H9 (cell line): Measurements from ENCODE around the gene GPR137. TPM values are rescaled to one million over a fixed set of nuclear protein-coding genes. Genes with fewer than 3 reads are reported as not detected.

Source experiments
- DNase-seq: peaks from one replicate; pipeline ENCODE4 v3.0.0-alpha.2; 2017
- H2AFZ ChIP-seq: one replicate; pipeline ENCODE4 v1.6.1; 2013; ENCODE audit warnings: mild to moderate bottlenecking, low read length, control low read depth, moderate library complexity
- H2AK5ac ChIP-seq: 2 replicates; pipeline ENCODE4 v1.6.1; 2013; ENCODE audit warnings: low read length, control low read depth, mixed read lengths; ENCODE audit not compliant: insufficient read length
- H2BK120ac ChIP-seq: one replicate; pipeline ENCODE4 v1.6.1; 2013; ENCODE audit warnings: low read depth, mild to moderate bottlenecking, low read length, control low read depth, inconsistent platforms; ENCODE audit not compliant: poor library complexity, severe bottlenecking
- H2BK12ac ChIP-seq: 2 replicates; pipeline ENCODE4 v1.6.1; 2013; ENCODE audit warnings: low read length, control low read depth, mixed read lengths, low read depth; ENCODE audit not compliant: insufficient read length
- H2BK15ac ChIP-seq: 2 replicates; pipeline ENCODE4 v1.6.1; 2013; ENCODE audit warnings: low read depth, low read length, control low read depth
- H2BK20ac ChIP-seq: one replicate; pipeline ENCODE4 v1.6.1; 2013; ENCODE audit warnings: low read depth, mild to moderate bottlenecking, low read length, control low read depth, inconsistent platforms; ENCODE audit not compliant: poor library complexity, severe bottlenecking
- H2BK5ac ChIP-seq: 2 replicates; pipeline ENCODE4 v1.6.1; 2013; ENCODE audit warnings: low read length, control low read depth, mixed read lengths; ENCODE audit not compliant: insufficient read length
- H3K14ac ChIP-seq: 2 replicates; pipeline ENCODE4 v1.6.1; 2013; ENCODE audit warnings: low read length, control low read depth; ENCODE audit not compliant: insufficient read depth
- H3K18ac ChIP-seq: 2 replicates; pipeline ENCODE4 v1.6.1; 2013; ENCODE audit warnings: low read depth, mild to moderate bottlenecking, mixed read lengths, low read length, control low read depth; ENCODE audit not compliant: insufficient read length
- H3K23ac ChIP-seq: 2 replicates; pipeline ENCODE4 v1.6.1; 2013; ENCODE audit warnings: low read length, control low read depth, mixed read lengths, low read depth; ENCODE audit not compliant: insufficient read length
- H3K23me2 ChIP-seq: 2 replicates; pipeline ENCODE4 v1.6.1; 2013; ENCODE audit warnings: low read depth, mild to moderate bottlenecking, mixed read lengths, low read length, control low read depth; ENCODE audit not compliant: insufficient read length, poor library complexity, severe bottlenecking
- H3K27ac ChIP-seq: 2 replicates; pipeline ENCODE4 v1.5.1; 2013; ENCODE audit warnings: low read length, control low read depth, mixed read lengths, low read depth; ENCODE audit not compliant: insufficient read length
- H3K27me3 ChIP-seq: 2 replicates; pipeline ENCODE4 v1.6.1; 2013; ENCODE audit warnings: low read length, control low read depth, inconsistent platforms; ENCODE audit not compliant: insufficient read depth
- H3K4ac ChIP-seq: 2 replicates; pipeline ENCODE4 v1.6.1; 2013; ENCODE audit warnings: low read depth, mild to moderate bottlenecking, control low read depth, inconsistent platforms, low read length, moderate library complexity
- H3K4me1 ChIP-seq: 2 replicates; pipeline ENCODE4 v1.6.1; 2013; ENCODE audit warnings: low read length, control low read depth, inconsistent platforms; ENCODE audit not compliant: insufficient read depth
- H3K4me2 ChIP-seq: 2 replicates; pipeline ENCODE4 v1.6.1; 2013; ENCODE audit warnings: low read length, control low read depth, mixed read lengths; ENCODE audit not compliant: insufficient read length, insufficient read depth
- H3K56ac ChIP-seq: 2 replicates; pipeline ENCODE4 v1.6.1; 2013; ENCODE audit warnings: low read depth, mild to moderate bottlenecking, mixed read lengths, low read length, control low read depth; ENCODE audit not compliant: insufficient read length
- H3K79me1 ChIP-seq: 2 replicates; pipeline ENCODE4 v1.6.1; 2013; ENCODE audit warnings: low read depth, mild to moderate bottlenecking, moderate library complexity, low read length, control low read depth, inconsistent platforms; ENCODE audit not compliant: insufficient read depth, poor library complexity, severe bottlenecking
- H3K79me2 ChIP-seq: 2 replicates; pipeline ENCODE4 v1.6.1; 2013; ENCODE audit warnings: low read length, control low read depth, inconsistent platforms; ENCODE audit not compliant: insufficient read depth
- H3K9ac ChIP-seq: 2 replicates; pipeline ENCODE4 v1.6.1; 2013; ENCODE audit warnings: low read length, control low read depth, mixed read lengths; ENCODE audit not compliant: insufficient read length; ENCODE audit errors: extremely low read depth
- H3K9me3 ChIP-seq: one replicate; pipeline ENCODE4 v1.6.1; 2013; ENCODE audit warnings: low read depth, low read length, inconsistent platforms; ENCODE audit not compliant: control insufficient read depth
- H3T11ph ChIP-seq: one replicate; pipeline ENCODE4 v1.6.1; 2013; ENCODE audit warnings: mild to moderate bottlenecking, low read length, control low read depth, inconsistent platforms
- H4K20me1 ChIP-seq: one replicate; pipeline ENCODE4 v1.6.1; 2013; ENCODE audit not compliant: control insufficient read depth, insufficient read length, insufficient read depth
- H4K5ac ChIP-seq: 2 replicates; pipeline ENCODE4 v1.6.1; 2013; ENCODE audit warnings: low read depth, mild to moderate bottlenecking, mixed read lengths, low read length, control low read depth; ENCODE audit not compliant: insufficient read length
- H4K8ac ChIP-seq: replicated peaks from 2 replicates; pipeline ENCODE4 v1.6.1; 2013; ENCODE audit warnings: low read length, control low read depth, mixed read lengths, low read depth; ENCODE audit not compliant: insufficient read length
- H4K91ac ChIP-seq: 2 replicates; pipeline ENCODE4 v1.6.1; 2013; ENCODE audit warnings: low read depth, mild to moderate bottlenecking, moderate library complexity, mixed read lengths, low read length, control low read depth; ENCODE audit not compliant: insufficient read length
- H3K27ac Mint-ChIP-seq, 3 experiments: 2 replicates in 2 of 3; 3 replicates in 1 of 3; pipeline ENCODE4 v1.8.0; 2020 to 2021; ENCODE audit warnings: mixed read lengths in 3 of 3, mild to moderate bottlenecking in 1 of 3, moderate library complexity in 1 of 3
- H3K27me3 Mint-ChIP-seq: 2 replicates; pipeline ENCODE4 v1.8.0; 2021; ENCODE audit warnings: low read depth, mild to moderate bottlenecking, moderate library complexity, mixed read lengths
- H3K36me3 Mint-ChIP-seq, 3 experiments: 2 replicates in 2 of 3; 3 replicates in 1 of 3; pipeline ENCODE4 v1.8.0; 2020 to 2021; ENCODE audit warnings: low read depth in 3 of 3, mixed read lengths in 3 of 3; ENCODE audit not compliant: insufficient read depth in 1 of 3
- H3K4me1 Mint-ChIP-seq, 2 experiments: 2 replicates each; pipeline ENCODE4 v1.8.0; 2020; ENCODE audit warnings: mixed read lengths in 2 of 2
- H3K4me3 Mint-ChIP-seq, 2 experiments: 2 replicates in 1 of 2; 3 replicates in 1 of 2; pipeline ENCODE4 v1.8.0; 2020 to 2021; ENCODE audit warnings: mild to moderate bottlenecking in 2 of 2, mixed read lengths in 2 of 2, moderate library complexity in 1 of 2
- H3K9me3 Mint-ChIP-seq, 2 experiments: 2 replicates in 1 of 2; 3 replicates in 1 of 2; pipeline ENCODE4 v1.8.0; 2020; ENCODE audit warnings: mild to moderate bottlenecking in 2 of 2, mixed read lengths in 2 of 2, moderate library complexity in 1 of 2
- CTCF ChIP-seq: fragments of 200-600 bp; sonication (generic); conservative IDR thresholded peaks from 3 replicates; pipeline ENCODE4 v1.8.0; 2021; ENCODE audit warnings: antibody characterized with exemption, mild to moderate bottlenecking
- WGBS: extraction: QIAGEN DNeasy Blood & Tissue Kit; methylation state at CpG from one replicate; pipeline ENCODE4 v1.1.7; 2013; ENCODE audit warnings: missing lambda C conversion rate, low lambda C conversion rate, mixed read lengths; ENCODE audit not compliant: insufficient read length; ENCODE audit errors: extremely low coverage; 5-methylcytosine and 5-hydroxymethylcytosine counted together
- total RNA-seq: library from RNA; stranded (reverse); gene quantifications from 2 replicates; pipeline ENCODE4 v1.2.1, GENCODE V29; 2021

The GPR137 gene
- total RNA-seq, 1 experiment from 2014 or later, result 39.6 TPM

- peak overlapping the region; percentile 79 to 93 for H3K4me3 Mint-ChIP-seq
- Histone ChIP-seq H3K9ac (no peak overlapping the region), H3K79me2 (peaks cover 7% of the 10 kb centered on the region; the same call in 1 of the 2 replicates), H2AFZ (no peak overlapping the region), H4K8ac (no peak overlapping the region), H3K27me3 (no peaks in the 10 kb centered on the region), H4K91ac (no peak overlapping the region), H3K23ac (no peak overlapping the region), H3K18ac (no peak overlapping the region), H3K79me1 (peaks cover 3% of the 10 kb centered on the region), H3K56ac (no peak overlapping the region), H3K14ac (no peak overlapping the region), H3K23me2 (peaks cover 26% of the 10 kb centered on the region), H2BK20ac (no peak overlapping the region), H2BK12ac (no peak overlapping the region), H4K5ac (no peak overlapping the region), H2AK5ac (no peak overlapping the region), H3T11ph (no peak overlapping the region), H2BK5ac (no peak overlapping the region), H3K9me3 (no peaks in the 10 kb centered on the region), H3K27ac (peak overlapping the region; percentile 40), H3K4ac (no peak overlapping the region), H3K4me1 (peaks cover 9% of the 10 kb centered on the region; the same call in 1 of the 2 replicates), H2BK15ac (no peak overlapping the region), H3K4me2 (no peak overlapping the region), H2BK120ac (no peak overlapping the region), H4K20me1 (no peaks in the 10 kb centered on the region)
- peak overlapping the region; percentile 95 to 97 (median 97); a peak in 5 of 7 replicates for H3K27ac Mint-ChIP-seq
- peaks cover 6 to 16% (median 7%) of the 10 kb centered on the region in 3 experiments; a peak in 6 of 7 replicates for H3K36me3 Mint-ChIP-seq
- peaks cover 38 to 48% of the 10 kb centered on the region in 2 experiments for H3K4me1 Mint-ChIP-seq
- no peaks in the 10 kb centered on the region for H3K27me3 Mint-ChIP-seq
- no peaks in the 10 kb centered on the region; a peak in 1 of 5 replicates for H3K9me3 Mint-ChIP-seq
- no peak for TF ChIP-seq CTCF
- WGBS, result no CpG with 5 or more reads among the region's 7 CpGs
- peak; percentile 87 for DNase-seq
These were observed 37.1 kb upstream of the GPR137 start for GRCh38 chr11:64248578-64248977.
